Transverse colon (tissue), 4 donors: ENCODE results near the gene TMEM245.

ENCODE experiments used
- CTCF ChIP-seq, 5 experiments: fragments of 200-600 bp in 3 of 5; fragments of 450-650 bp in 2 of 5; sonication (generic) in 3 of 5; IDR thresholded peaks; 1 replicate in 2 of 5; 2 replicates in 3 of 5; pipeline ENCODE4 v1.5.1; 2016 to 2017; ENCODE audit warnings: antibody characterized with exemption in 5 of 5, inconsistent platforms in 3 of 5, mild to moderate bottlenecking in 2 of 5, moderate library complexity in 1 of 5
- POLR2AphosphoS5 ChIP-seq, 3 donors: sonication (generic); formaldehyde crosslinking; IDR thresholded peaks; one replicate each; pipeline ENCODE4 v1.6.1; 2016; ENCODE audit warnings: antibody characterized with exemption in 3 of 3

- TF ChIP-seq CTCF (IDR thresholded peaks at IDR 0.05), result no peak
- TF ChIP-seq POLR2AphosphoS5 (IDR thresholded peaks at IDR 0.05), result no peak
Measured at GRCh38 chr9:109001275-109001676, 118.5 kb downstream of the TMEM245 start.
